Uterus (tissue), 2 donors: ENCODE measurements around the gene RPS6KA2.

Experiments
- CTCF ChIP-seq, 4 experiments: fragments of 200-600 bp in 2 of 4; fragments of 450-650 bp in 2 of 4; sonication (generic) in 2 of 4; IDR thresholded peaks; one replicate each; pipeline ENCODE4 v1.5.1; 2016 to 2019; ENCODE audit warnings: antibody characterized with exemption in 4 of 4, mild to moderate bottlenecking in 2 of 4, moderate library complexity in 1 of 4
- POLR2A ChIP-seq, 2 donors: fragments of 450-650 bp; IDR thresholded peaks; one replicate each; pipeline ENCODE4 v1.6.1; 2016; ENCODE audit warnings: antibody characterized with exemption in 2 of 2, mild to moderate bottlenecking in 1 of 2, moderate library complexity in 1 of 2

GRCh38 chr6:166406197-166406596 is 220.9 kb downstream of the RPS6KA2 start:
- TF ChIP-seq CTCF (IDR thresholded peaks at IDR 0.05) (no peak), POLR2A (IDR thresholded peaks at IDR 0.05) (no peak)
